ENCODE data around the gene CD3G.
A peak's percentile ranks its signal among the peaks of the same experiment; 100 is the strongest.

The CD3G gene

GRCh38 chr11:118328745-118329144, 15.4 kb upstream of the CD3G start:
- DNase-seq, result no peak

GRCh38 chr11:118334745-118335144, 9.4 kb upstream of the CD3G start:
- DNase-seq, result no peak

DNA sequence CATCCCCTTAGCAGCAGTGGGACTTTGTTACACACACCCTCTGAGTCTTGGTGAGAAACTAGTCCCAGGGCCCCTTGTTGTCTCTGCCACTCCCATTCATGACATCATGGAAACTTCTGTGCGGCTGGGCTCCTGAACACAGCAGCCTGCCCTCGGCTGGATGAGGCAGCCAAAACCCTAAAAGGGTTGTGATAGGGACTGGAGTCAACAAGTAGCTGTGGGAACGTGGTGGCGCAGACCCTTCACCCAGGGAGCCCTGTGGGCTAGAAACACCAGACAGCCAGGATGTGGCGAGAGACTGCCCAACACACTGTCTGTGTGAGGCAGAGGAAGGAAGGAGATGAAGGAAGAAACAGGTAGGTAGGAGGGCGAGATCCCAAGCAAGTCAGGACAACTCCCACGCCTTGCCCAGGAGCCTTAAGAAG, 5.5 kb upstream of the CD3G start:
- DNase-seq, result peak; percentile 41 to 66 (median 60)

- DNase-seq, result no peak
Measured at GRCh38 chr11:118339281-118339961, 4.7 kb upstream of the CD3G start.

GRCh38 chr11:118340449-118340848, 3.7 kb upstream of the CD3G start:
- DNase-seq, result no peak

DNA sequence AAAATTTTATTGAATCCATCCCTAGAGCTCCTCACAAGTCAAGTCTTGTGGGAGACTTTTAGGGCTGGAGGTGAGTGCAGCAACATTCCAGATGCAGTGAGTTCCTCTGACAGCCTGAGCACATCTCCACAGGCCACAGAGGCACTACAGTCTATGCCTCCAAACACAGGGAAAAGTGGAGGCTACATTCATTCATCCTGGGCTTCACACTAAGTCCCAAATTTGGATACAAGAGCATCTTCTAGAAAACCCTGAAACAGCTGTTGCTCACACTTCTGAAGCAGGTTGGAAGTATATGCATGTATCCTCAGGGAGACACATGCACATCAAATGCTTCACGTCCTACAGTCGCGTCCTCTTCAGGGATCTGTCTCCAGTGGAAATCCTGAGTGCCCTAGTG, 2.9 kb upstream of the CD3G start:
- DNase-seq, result no peak

- DNase-seq, result no peak
Measured at GRCh38 chr11:118341815-118342489, 2.2 kb upstream of the CD3G start.

DNA sequence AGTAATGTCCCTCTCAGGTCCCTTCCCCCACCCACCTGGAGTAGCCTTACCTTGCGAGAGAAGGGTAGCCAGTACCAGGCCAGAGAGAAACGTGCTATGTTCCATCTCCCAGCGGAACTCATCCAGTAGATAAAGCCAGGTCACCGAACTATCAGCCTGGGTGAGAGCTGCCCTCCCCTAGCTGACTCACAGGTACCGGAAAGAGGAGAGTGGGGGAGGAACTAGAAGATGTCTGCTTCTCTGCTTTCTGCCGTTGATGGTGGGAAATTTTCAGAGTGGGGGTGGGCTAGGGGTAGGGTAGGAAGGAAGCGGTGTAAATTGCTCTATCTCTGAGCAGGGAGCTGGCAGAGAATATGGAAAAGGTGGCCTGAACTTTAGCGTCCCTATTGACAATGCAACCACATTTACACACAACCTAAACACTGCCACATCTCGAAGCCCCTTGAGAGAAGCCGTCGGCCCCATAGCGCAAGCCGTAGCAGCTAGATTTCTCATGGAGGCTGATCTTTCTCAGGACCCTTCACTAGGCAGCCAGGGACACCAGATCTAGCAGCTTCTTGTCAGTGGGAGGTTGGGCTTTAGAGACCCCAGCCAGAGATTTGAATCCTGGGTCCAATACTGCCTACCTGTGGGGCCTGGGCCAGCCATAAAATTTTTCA, 1.5 kb upstream of the CD3G start, which contains the start of gene CD3D:
Gene CD3D, minus strand, starts transcription at position 203 of the 659 bp plus-strand sequence. Its CDS starts 98 bp downstream, at position 105.
- DNase-seq, result peak in 3 of 4 experiments; percentile 7 to 50 (median 34)

DNA sequence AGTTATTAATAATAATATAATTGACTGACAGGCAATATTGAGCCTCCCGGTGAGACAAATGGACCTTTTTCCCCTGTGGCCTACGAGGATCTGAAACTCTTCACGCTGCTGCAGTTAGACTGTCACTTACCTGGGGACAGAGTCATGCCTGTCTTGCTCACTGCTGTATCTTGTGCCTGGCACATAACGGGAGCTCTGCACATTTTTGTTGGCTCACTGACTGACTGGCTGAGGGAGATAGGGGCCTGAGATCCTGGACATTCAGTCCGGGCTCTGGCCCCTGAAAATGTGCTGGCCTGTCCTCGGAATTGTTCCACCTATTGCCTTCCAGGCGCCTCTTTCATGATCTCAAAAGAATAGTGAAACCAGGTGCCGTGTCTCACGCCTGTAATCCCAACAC, 896 bp upstream of the CD3G start:
- DNase-seq, result no peak

- no peak for DNase-seq
Measured at GRCh38 chr11:118349475-118349874, 5.3 kb downstream of the CD3G start.

- DNase-seq, result no peak
Measured at GRCh38 chr11:118353084-118353710, 9.1 kb downstream of the CD3G start.

DNA sequence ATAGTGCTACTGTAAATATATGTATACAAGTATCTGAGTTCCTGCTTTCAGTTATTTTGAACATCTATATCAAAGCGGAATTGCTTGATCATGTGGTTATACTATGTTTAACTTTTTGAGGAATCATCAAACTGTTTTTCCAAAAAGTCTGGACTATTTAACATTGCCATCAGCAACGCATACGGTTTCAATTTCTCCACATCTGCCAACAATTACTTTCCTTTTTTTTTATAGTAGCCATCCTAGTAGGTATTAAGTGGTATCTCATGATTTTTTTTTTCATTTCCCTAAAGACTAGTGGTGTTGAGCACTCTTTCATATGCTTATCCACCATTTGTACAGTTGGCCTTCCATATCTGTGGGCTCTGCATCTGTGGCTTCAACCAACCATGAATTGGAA, 13.9 kb downstream of the CD3G start:
- no peak for DNase-seq

GRCh38 chr11:118359295-118359958, 15.3 kb downstream of the CD3G start, which contains the start of gene UBE4A:
UBE4A (plus strand) TSS chr11:118359600; CDS start chr11:118365081, 5,481 bp downstream.
- peak; percentile 88 to 95 (median 94) for DNase-seq

- no peak for DNase-seq
Measured at GRCh38 chr11:118364956-118365615, 20.9 kb downstream of the CD3G start.

- no peak for DNase-seq
Measured at GRCh38 chr11:118366287-118366686, 22.1 kb downstream of the CD3G start.

- no peak for DNase-seq
Measured at GRCh38 chr11:118370774-118371173, 26.6 kb downstream of the CD3G start.

- no peak for DNase-seq
Measured at GRCh38 chr11:118373263-118373662, 29.1 kb downstream of the CD3G start.

- no peak for DNase-seq
Measured at GRCh38 chr11:118373871-118374270, 29.7 kb downstream of the CD3G start.

DNA sequence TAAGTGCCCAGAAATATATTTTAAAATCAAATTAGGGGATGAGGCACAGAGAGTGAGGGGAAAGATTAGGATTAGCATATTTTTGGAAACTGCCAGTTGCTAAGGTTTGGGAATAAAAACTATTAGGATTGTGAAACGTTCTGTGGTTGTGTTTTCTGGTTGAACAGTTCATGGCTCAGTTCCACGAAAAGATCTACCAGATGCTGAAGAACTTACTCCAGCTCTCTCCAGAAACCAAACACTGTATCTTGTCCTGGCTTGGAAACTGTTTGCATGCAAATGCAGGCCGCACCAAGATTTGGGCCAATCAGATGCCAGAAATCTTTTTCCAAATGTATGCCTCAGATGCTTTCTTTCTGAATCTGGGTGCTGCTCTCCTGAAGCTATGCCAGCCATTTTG, 30.6 kb downstream of the CD3G start:
- no peak for DNase-seq

GRCh38 chr11:118375978-118376377, 31.8 kb downstream of the CD3G start:
- DNase-seq, result no peak

- no peak for DNase-seq
Measured at GRCh38 chr11:118379497-118379896, 35.4 kb downstream of the CD3G start.

- DNase-seq, result no peak
Measured at GRCh38 chr11:118380571-118380970, 36.4 kb downstream of the CD3G start.
